ENCODE measurements around the gene SETD1B.

DNA sequence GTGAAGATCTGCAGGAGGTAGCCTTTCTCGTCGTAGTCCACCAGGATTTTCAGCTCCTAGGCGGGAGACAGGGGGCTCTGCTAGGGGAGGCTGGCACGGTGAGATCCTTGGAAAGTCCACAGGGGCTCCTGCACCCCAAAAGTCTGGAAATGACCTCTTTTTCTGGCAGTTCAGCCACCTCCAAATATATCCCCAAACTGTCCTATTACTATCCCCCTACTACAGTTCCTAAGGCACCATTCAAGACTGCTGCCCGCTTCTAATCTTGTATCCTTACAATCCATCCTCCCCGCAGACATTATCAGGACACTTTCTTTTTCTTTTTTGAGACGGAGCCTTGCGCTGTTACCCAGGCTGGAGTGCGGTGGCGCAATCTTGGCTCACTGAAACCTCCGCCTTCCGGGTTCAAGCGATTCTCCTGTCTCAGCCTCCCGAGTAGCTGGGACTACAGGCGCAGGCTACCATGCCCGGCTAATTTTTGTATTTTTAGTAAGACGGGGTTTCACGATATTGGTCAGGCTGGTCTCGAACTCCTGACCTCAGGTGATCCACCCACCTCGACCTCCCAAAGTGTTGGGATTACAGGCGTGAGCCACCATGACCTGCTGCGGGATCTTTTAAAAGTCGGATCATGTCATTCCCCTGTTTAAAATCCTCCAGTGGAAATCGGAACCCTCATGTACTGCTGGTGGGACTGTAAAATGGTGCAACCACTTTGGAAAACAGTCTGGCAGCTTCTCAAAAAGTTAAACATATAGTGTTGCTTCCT lies 36.4 kb downstream of the SETD1B start:
- TF ChIP-seq, protein P1, sequence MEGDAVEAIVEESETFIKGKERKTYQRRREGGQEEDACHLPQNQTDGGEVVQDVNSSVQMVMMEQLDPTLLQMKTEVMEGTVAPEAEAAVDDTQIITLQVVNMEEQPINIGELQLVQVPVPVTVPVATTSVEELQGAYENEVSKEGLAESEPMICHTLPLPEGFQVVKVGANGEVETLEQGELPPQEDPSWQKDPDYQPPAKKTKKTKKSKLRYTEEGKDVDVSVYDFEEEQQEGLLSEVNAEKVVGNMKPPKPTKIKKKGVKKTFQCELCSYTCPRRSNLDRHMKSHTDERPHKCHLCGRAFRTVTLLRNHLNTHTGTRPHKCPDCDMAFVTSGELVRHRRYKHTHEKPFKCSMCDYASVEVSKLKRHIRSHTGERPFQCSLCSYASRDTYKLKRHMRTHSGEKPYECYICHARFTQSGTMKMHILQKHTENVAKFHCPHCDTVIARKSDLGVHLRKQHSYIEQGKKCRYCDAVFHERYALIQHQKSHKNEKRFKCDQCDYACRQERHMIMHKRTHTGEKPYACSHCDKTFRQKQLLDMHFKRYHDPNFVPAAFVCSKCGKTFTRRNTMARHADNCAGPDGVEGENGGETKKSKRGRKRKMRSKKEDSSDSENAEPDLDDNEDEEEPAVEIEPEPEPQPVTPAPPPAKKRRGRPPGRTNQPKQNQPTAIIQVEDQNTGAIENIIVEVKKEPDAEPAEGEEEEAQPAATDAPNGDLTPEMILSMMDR (IDR thresholded peaks at IDR 0.05): no peak
- TF ChIP-seq POLR2A (IDR thresholded peaks at IDR 0.05): no peak

Data from uterus (tissue), 2 donors.